ENCODE measurements around the gene TMEM150B.

DNA sequence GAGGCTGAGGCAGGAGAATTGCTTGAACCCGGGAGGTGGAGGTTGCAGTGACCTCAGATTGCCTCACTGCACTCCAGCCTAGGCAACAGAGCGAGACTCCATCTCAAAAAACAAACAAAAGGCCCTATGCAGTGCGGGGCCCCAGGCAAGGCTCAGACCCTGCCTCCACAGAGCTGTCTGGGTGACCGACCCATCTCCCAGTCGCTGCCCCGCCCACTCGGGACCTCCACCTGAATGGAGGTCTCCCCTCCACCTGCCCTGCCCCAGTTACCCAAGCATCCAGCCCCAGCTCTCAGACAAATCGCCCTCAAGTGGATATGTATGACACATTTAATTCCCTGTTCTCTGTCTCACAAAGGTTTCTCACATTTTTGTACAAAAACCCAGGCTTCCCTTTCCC is 40.1 kb upstream of the TMEM150B start:
- TF ChIP-seq YY1 (IDR thresholded peaks at IDR 0.05; ENCODE audit: insufficient read depth, insufficient read length) (no peak), ZNF274 (IDR thresholded peaks at IDR 0.05; ENCODE audit: low read depth, low read length) (no peak)

All from NT2/D1 (cell line).